Measurements from ENCODE around the gene ATRIP. TPM values are rescaled to one million over a fixed set of nuclear protein-coding genes. Genes with fewer than 3 reads are reported as not detected.

ATRIP gene
- total RNA-seq, 1 donor from 2014 or later: 4.6 TPM

- DNase-seq (ENCODE audit: low spot score): no peak
Measured at GRCh38 chr3:48502121-48502520, 55.6 kb downstream of the ATRIP start.

DNA sequence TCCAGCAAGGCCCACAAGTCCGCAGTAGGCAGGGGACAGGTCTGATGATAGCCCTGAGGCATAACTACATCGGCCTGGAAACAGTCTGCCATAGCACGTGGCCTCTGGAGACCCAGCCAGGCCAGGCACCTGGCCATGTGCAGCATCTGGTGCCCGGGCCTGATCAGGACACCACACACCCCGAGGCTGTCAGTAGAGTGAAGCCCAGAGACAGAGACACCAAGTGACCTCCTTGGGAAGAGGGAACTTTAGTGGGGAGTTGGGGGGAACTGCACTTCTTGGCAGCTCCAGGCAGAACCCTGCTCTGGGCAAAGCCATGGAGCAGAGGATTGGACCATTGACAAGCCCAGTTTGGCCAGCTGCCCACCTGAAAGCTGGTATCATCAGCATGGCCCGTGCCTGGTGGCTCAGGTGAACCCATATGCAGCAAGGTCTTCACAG is 56.2 kb downstream of the ATRIP start:
- peak; percentile 32 for DNase-seq (ENCODE audit: low spot score)

- DNase-seq (ENCODE audit: low spot score): no peak
Measured at GRCh38 chr3:48503401-48504050, 57.0 kb downstream of the ATRIP start.

DNA sequence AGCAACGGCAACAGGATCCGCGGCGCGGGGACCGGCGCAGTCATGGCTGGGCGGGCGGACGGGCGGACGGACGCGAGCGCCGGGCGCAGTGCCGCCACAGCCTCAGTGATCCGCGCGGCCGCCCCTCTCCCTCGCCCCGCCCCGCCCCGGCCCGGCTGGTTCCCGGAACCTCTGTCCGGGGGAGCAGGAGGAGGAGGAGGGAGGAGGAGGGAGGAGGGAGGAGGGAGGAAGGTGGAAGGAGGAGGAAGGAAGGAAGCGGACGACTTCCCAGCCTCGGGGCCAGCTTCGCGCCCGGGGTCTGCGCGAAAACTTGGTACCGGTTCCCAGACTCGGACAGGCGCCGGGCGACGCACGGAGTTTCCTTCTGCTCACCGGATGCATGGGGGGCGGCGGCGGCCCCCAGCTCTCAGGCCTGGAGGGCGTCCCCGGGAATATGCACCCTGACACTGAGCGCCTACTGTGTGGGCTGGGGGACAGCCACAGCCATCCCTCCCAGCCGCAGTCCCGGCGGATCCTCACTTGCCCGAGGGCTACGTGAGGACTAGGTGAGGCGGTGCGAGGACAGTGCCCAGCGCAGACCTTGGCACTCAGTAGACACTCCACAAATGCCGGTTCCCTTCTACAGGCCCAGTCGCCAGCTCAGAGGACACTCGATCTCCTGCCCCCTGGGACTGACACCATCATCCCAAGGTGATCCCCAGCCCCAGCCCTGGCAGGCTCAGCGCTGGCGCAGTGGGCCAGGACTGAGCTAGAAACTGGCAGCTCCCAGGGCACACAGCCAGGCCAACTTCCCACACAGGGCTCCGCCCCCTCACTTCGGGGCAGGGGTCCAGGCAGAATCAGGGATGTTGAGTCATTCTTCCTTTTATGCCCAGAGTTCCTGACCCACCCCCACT is 57.8 kb downstream of the ATRIP start, which contains the start of gene SHISA5:
Gene SHISA5, minus strand, starts transcription at position 124 of the 896 bp plus-strand sequence. Its CDS starts 80 bp downstream, at position 44.
- DNase-seq (ENCODE audit: low spot score): peak; percentile 71

- DNase-seq (ENCODE audit: low spot score): no peak
Measured at GRCh38 chr3:48505146-48505545, 58.6 kb downstream of the ATRIP start.

DNA sequence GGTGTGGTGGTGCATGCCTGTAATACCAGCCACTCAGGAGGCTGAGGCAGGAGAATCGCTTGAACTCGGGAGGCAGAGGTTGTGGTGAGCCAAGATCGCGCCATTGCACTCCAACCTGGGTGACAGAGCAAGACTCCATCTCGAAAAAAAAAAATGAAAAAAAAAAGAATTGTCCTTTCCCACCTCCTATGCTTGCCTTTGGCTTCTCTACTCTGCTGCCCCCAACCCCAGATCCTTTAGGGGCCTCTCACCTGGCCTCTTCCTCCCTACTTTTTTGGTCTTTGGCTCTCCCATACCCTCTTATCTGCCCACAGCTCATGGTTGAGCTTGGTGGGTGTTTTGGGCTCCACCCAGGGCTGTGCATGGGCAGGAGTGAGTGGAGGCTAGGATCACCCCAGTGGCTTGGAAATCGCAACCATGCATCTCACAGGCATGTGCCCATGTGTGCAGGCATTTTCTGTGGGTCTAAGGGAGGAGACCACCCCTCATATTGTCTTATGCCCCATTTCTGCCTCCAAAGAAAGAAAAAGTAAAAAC is 59.5 kb downstream of the ATRIP start:
- DNase-seq (ENCODE audit: low spot score): no peak

DNA sequence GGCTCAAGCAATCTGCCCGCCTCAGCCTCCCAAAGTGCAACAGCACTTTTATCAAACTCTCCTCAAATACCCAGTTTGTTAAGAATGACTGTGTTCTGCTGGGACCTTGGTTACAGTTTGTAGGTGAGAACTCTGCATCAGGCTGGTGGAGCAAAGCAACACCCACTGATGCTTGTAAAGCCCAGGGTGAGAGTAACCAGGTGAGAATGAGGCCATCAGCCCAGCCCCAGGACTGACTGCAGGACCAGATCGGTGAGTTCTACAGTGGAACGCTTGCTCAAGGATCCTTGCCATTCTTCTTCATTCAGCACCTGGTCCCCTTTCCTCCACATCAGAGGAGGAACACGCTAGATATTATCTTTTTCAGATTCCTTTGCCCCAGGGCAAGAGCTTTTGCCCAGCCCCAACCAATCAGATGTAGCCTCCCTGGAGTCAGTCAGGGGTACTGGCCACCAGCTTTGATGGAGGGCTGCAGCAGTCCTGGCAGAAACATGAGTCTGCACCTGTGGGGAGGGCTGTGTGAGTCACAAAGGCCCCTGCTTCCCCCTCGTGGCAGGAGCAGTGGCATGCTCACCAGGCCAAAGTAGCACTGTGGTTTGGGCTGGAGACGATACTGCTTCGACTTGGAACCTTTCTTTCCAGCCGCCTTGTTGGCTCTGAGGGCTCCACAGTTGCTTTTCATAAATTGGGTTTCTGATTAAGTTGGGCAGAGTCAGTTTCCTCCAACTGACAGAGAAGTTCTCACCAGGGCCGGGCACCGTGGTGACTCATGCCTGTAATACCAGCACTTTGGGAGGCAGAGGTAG is 60.9 kb downstream of the ATRIP start:
- DNase-seq (ENCODE audit: low spot score): peak; percentile 61

GRCh38 chr3:48511551-48511950 is 65.0 kb downstream of the ATRIP start:
- DNase-seq (ENCODE audit: low spot score): no peak

DNA sequence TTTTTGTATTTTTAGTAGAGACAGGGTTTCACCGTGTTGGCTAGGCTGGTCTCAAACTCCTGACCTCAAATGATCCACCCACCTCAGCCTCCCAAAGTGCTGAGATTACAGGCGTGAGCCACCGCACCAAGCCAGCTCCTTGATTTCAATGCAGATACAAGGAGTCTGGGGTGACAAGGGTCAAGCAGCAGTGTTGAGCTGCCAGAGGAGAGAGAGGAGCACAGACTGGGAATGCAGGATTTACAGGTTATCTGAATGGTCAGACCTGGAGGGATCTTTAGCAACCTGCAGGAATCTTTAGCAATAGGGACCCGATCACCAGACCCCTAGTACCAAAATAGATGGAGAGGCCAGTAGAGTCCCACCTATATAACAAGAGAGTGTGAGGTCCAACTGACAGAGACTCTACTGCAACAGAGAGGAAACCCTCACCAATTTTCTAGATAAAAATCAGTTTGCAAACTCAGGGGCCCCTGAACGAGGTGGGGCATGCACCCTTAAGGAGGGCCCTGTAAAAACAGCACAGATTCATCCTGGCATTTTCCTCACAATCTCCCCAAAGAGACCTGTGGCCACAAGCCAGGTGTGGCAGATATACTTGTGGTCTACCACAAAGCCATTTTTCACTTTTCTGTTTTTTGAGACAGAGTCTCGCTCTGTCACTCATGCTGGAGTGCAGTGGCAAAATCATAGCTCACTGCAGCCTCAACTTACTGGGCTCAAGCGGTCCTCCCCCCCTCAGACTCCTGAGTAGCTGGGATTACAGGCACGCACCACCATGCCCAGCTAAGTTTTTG is 68.1 kb downstream of the ATRIP start:
- DNase-seq (ENCODE audit: low spot score): no peak

Other genes with a start within 250 kb of the ATRIP start
- gene CAMP, start 223.2 kb upstream of the ATRIP start, total RNA-seq: not detected
- gene ZNF589, start 205.6 kb upstream of the ATRIP start, total RNA-seq: 10.0 TPM
- 28.1 TPM for gene NME6, start 145.4 kb upstream of the ATRIP start, total RNA-seq
- gene SPINK8, start 113.1 kb upstream of the ATRIP start, total RNA-seq: not detected
- gene FBXW12, start 74.5 kb upstream of the ATRIP start, total RNA-seq: not detected
- gene PLXNB1, start 16.7 kb upstream of the ATRIP start, total RNA-seq: 257 TPM
- 10.1 TPM for gene CCDC51, start 6.6 kb upstream of the ATRIP start, total RNA-seq
- 165 TPM for gene TMA7, start 6.5 kb upstream of the ATRIP start, total RNA-seq
- gene SHISA5, start 57.4 kb downstream of the ATRIP start, total RNA-seq: 181 TPM
- gene PFKFB4, start 110.1 kb downstream of the ATRIP start, total RNA-seq: 4.3 TPM
- gene UCN2, start 117.0 kb downstream of the ATRIP start, total RNA-seq: not detected
- 9.4 TPM for gene COL7A1, start 148.6 kb downstream of the ATRIP start, total RNA-seq
- gene UQCRC1, start 162.9 kb downstream of the ATRIP start, total RNA-seq: 193 TPM
- gene TMEM89, start 175.0 kb downstream of the ATRIP start, total RNA-seq: not detected
- gene SLC26A6, start 188.7 kb downstream of the ATRIP start, total RNA-seq: 31.1 TPM
- gene CELSR3, start 216.1 kb downstream of the ATRIP start, total RNA-seq: 0.75 TPM
- gene NCKIPSD, start 239.2 kb downstream of the ATRIP start, total RNA-seq: 42.3 TPM

Data from mucosa of gallbladder (tissue), 1 donor.